GM19452 (cell line): ENCODE data around the gene DLGAP1.

Experiments used
- ATAC-seq: cut with Tn5 transposase; IDR thresholded peaks from one replicate; pipeline ENCODE4 v1.9.1; 2021; ENCODE audit not compliant: unreplicated experiment

Gene DLGAP1

GRCh38 chr18:3448838-3449511 lies 1006.1 kb downstream of the DLGAP1 start:
- ATAC-seq: peak; percentile 55

- ATAC-seq: peak; percentile 64
These were observed 1006.9 kb downstream of the DLGAP1 start for GRCh38 chr18:3447895-3448837.

GRCh38 chr18:3447068-3447894 lies 1007.8 kb downstream of the DLGAP1 start:
- no peak for ATAC-seq
